Fibroblast of the aortic adventitia (primary cell): ENCODE data around the gene PRICKLE4. TPM values are rescaled to one million over a fixed set of nuclear protein-coding genes. Genes with fewer than 3 reads are reported as not detected.

Experiments used
- DNase-seq: peaks from one replicate; pipeline ENCODE4 v3.0.0-alpha.2; 2010; ENCODE audit warnings: low read depth
- H3K4me3 ChIP-seq: 2 replicates; pipeline ENCODE4 v1.5.1; 2011; ENCODE audit warnings: low read depth, mild to moderate bottlenecking, control low read depth, low read length, moderate library complexity
- small RNA-seq: library from RNA; depleted of rRNA; stranded (forward); fragments of <200 nt; gene quantifications from one replicate; pipeline ENCODE3, GENCODE V24; 2012
- total RNA-seq: library from RNA; depleted of rRNA; stranded (reverse); fragments of >200 nt; gene quantifications from 2 replicates; pipeline ENCODE4 v1.2.3, GENCODE V29; 2012; ENCODE audit warnings: low replicate concordance
- TF ChIP-seq, protein P1 (sequence below): IDR thresholded peaks from 2 replicates; pipeline ENCODE4 v1.5.1; 2011; ENCODE audit warnings: mild to moderate bottlenecking, low read length, control low read depth, inconsistent platforms; ENCODE audit not compliant: insufficient read depth

The PRICKLE4 gene
- total RNA-seq, 1 donor = 0.45 TPM

DNA sequence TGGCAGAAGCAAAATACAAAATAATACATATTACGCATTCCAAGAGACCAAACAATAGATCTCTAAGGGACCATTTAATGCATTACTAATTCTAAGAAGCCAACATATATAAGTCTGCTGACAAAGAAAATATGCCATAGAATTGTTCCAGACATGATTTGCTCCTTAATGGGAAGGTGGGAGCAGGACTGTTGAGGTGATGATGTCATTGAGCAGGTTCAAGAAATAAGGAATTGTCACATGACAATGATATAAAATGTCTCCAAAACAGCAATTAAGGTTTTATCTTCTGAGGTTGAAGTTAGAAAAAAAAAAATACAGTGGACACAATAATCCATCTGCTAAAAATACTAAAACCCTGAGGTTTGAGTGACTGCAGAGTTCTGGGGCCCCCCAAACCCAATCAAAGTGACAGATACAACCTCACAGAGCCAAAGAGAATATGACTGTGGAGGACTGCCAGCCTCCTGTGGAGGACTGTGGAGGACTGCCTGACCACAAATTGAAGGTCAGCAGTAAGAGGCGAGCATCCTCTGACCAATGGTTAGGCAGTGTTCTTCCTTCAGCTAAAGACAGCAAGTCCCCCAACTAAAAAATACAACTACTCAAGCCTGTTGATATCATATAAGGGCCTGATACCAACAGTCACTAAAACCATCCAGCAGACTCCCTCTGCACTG is 45.9 kb downstream of the PRICKLE4 start:
- DNase-seq = no peak
- no peak overlapping the region for H3K4me3 ChIP-seq
- TF ChIP-seq, protein P1, sequence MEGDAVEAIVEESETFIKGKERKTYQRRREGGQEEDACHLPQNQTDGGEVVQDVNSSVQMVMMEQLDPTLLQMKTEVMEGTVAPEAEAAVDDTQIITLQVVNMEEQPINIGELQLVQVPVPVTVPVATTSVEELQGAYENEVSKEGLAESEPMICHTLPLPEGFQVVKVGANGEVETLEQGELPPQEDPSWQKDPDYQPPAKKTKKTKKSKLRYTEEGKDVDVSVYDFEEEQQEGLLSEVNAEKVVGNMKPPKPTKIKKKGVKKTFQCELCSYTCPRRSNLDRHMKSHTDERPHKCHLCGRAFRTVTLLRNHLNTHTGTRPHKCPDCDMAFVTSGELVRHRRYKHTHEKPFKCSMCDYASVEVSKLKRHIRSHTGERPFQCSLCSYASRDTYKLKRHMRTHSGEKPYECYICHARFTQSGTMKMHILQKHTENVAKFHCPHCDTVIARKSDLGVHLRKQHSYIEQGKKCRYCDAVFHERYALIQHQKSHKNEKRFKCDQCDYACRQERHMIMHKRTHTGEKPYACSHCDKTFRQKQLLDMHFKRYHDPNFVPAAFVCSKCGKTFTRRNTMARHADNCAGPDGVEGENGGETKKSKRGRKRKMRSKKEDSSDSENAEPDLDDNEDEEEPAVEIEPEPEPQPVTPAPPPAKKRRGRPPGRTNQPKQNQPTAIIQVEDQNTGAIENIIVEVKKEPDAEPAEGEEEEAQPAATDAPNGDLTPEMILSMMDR = no peak

DNA sequence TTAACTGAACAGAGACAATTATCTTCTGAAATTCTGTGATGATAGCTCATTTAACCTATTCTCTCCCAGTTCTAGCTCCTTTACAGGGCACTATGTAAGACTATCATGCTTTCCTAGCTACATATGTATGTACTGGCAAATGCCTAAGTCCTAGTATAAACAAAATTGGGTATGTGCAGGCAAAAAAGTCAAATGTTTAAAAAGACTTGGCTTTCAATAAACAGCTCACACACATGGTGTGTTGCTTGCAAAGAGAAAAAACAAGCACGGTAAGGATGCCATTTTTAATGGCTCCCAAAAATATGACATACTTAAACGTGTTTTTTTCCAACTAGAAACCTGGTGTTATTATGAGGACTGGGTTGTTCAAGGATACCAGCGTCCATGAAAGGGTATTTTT is 51.7 kb downstream of the PRICKLE4 start:
- no peak for DNase-seq
- no peak overlapping the region for H3K4me3 ChIP-seq
- TF ChIP-seq, protein P1 = no peak

DNA sequence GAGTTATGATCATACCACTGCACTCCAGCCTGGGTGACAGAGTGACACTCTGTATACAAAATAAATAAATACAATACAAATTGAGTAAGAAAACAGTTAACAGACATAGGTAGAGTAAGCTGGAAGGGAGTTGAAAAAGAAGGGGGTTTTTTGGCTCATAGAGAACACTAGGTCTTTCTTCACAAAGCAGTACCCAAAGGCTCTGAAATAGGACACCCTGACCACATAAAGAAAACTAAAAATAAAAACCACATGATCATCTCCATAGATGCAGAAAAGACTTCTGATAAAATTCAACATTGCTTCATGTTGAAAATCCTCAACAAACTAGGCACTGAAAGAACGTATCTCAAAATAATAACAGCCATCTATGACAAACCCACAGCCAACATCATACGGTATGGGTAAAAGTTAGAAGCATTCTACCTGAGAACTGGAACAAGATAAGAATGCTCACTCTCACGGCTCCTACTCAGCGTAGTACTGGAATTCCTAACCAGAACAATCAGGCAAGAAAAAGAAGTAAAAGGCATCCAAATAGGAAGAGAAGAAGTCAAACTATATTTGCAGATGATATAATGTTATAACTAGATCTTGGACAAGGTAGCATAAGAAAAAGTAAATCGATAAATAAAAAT is 55.6 kb downstream of the PRICKLE4 start:
- DNase-seq = peak; percentile 4
- TF ChIP-seq, protein P1 = no peak

DNA sequence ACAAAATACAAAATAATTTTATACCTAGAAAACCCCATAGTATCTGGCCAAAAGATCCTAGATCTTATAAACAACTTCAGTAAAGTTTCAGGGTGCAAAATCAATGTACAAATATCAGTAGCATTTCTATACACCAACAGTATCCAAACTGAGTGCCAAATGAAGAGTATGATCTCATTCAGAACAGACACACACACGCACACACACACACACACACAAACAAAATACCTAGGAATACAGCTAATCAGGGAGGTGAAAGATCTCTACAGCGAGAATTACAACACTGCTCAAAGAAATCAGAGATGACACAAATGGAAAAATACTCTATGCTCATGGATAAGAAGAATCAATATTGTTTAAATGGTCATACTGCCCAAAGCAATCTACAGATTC is 56.1 kb downstream of the PRICKLE4 start:
- DNase-seq = no peak
- no peak overlapping the region for H3K4me3 ChIP-seq
- TF ChIP-seq, protein P1 = no peak

More for the DNA sequence above, 55.6 kb downstream of the PRICKLE4 start:
- H3K4me3 ChIP-seq = no peak overlapping the region

Small RNA genes within 50 kb of the gene (small RNA-seq; reads per million reads assigned to genes)
- gene AL365205.2 (not detected), gene AL365205.3 (not detected), gene RF00393 (not detected)

Other genes starting within 250 kb of the PRICKLE4 start
- 0.41 and 2.9 TPM in 2 replicates for gene FOXP4, start 234.4 kb upstream of the PRICKLE4 start, total RNA-seq
- gene MDFI, start 142.3 kb upstream of the PRICKLE4 start, total RNA-seq = 0.09 TPM in 1 of 2 replicates, not detected in the other
- gene TFEB, start 45.2 kb upstream of the PRICKLE4 start, total RNA-seq = 5.1 and 6.8 TPM in 2 replicates
- gene PGC, start 33.4 kb upstream of the PRICKLE4 start, total RNA-seq = not detected in 2 replicates
- gene FRS3, start 882 bp upstream of the PRICKLE4 start, total RNA-seq = 1.4 and 2.7 TPM in 2 replicates
- gene TOMM6, start 6.9 kb downstream of the PRICKLE4 start, total RNA-seq = 38.3 and 131 TPM in 2 replicates
- gene USP49, start 114.6 kb downstream of the PRICKLE4 start, total RNA-seq = 2.7 and 11.2 TPM in 2 replicates
- 29.9 and 36.6 TPM in 2 replicates for gene MED20, start 140.4 kb downstream of the PRICKLE4 start, total RNA-seq
- 4.2 and 14.2 TPM in 2 replicates for gene BYSL, start 140.7 kb downstream of the PRICKLE4 start, total RNA-seq
- 25.8 and 28.1 TPM in 2 replicates for gene CCND3, start 161.0 kb downstream of the PRICKLE4 start, total RNA-seq